Activated CD8-positive, alpha-beta memory T cell treated with anti-CD3 and anti-CD28 coated beads for 36 hours (primary cell): Measurements from ENCODE around the gene PTP4A2. TPM values are rescaled to one million over a fixed set of nuclear protein-coding genes. Genes with fewer than 3 reads are reported as not detected.

Experiments used
- CTCF ChIA-PET: fragments of 350-600 bp; sonication (Branson Sonifier 250); formaldehyde crosslinking; loops from one replicate; lab custom pipeline; 2021; ENCODE audit warnings: antibody characterized with exemption; lab: Charles Lee
- POLR2A ChIA-PET: fragments of 350-600 bp; sonication (Branson Sonifier 250); formaldehyde crosslinking; loops from one replicate; lab custom pipeline; 2021; ENCODE audit warnings: antibody characterized with exemption; lab: Charles Lee
- total RNA-seq, 2 experiments: library from RNA; stranded (reverse); gene quantifications; one replicate each; pipeline ENCODE4 v1.2.3, GENCODE V29; 2021

The PTP4A2 gene
- total RNA-seq, 2 experiments from 2014 or later: 397 to 398 TPM

DNA sequence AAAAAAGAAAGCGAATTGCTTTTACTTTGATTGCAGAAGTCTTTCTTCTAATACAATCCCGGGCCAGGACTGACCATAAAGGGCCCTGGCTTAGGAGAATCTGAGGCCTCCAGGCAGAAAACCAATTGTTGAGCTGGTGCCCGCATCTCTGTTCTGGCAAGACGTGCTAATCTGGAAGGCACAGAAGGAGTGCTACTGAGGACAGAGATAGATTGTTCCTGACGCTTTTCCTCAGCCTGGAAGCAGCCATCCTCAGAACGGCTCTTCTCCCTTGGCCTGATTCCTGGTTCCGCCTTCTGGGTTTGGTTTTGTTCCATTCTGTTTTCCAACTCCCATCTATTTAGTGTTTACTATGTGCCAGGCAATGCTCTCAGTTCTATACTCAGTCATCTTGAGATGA, 77.6 kb downstream of the PTP4A2 start:
- ChIA-PET CTCF (interaction anchor here (0.6 to 0.7 kb wide), 2 partner anchors 16 to 148 kb away, joined by 3 read pairs; no protein-coding TSS in a partner anchor), POLR2A (no interaction called here)

DNA sequence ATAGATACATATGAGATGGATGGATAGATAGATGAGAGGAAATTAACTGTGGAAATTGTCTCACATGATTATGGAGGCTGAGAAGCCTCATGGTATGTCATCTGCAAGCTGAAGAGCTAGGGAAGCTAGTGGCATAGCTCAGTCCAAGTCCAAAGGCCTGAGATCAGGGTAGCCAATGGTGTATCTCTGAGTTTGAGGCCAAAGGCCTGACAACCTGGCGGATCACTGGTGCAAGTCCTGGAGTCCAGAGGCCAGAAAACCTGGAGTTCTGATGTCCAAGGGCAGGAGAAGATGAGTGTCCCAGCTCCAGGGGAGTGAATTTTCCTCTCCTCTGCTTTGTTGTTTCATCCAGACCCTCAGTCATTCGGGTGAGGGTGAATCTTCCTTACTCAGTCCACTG, 78.4 kb downstream of the PTP4A2 start:
- CTCF ChIA-PET: interaction anchor here (0.6 kb wide), 1 partner anchor 162 kb away, joined by 3 read pairs; no protein-coding TSS in a partner anchor
- POLR2A ChIA-PET: no interaction called here

DNA sequence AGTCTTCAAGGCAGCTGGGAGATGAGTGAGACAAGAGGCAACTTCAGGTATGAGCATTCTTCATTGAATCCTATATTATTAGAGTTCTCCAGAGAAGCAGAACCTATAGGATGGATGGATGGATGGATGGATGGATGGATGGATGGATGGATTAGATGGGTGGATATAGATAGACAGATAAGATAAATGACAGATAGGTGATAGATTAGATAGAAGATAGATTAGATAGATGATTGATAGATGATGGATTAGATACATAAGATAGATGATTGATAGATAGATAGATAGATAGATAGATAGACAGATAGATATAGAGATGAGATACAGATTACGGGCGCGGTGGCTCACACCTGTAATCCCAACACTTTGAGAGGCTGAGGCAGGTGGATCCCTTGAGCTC, 79.1 kb downstream of the PTP4A2 start:
- CTCF ChIA-PET: interaction anchor here (0.6 kb wide), 1 partner anchor 161 kb away, joined by 3 read pairs; no protein-coding TSS in a partner anchor
- POLR2A ChIA-PET: no interaction called here

DNA sequence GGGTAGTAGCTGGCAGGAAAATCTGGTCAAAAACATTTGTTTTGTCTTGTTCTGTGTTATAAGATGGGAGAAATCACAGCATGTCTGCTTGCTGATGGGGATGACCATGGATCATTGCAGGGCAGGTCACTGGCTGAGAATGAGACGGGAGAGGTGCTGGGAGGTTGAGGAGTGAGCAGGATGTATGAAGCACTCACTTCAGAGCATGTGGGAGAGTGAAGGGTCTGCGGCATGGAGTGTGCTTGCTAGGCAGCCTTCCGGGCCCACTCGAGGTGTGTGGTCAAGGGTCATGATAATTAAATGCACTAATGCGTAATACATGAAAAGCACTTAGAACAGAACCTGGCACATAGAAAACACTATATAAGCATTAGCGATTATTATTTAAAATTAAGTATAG, 80.3 kb downstream of the PTP4A2 start:
- CTCF ChIA-PET: interaction anchor here (0.6 kb wide), 1 partner anchor 42 kb away, joined by 4 read pairs; the partner anchor contains the start of gene SPOCD1
- POLR2A ChIA-PET: no interaction called here

Other genes starting within 250 kb of the PTP4A2 start
- not detected for gene COL16A1, start 234.4 kb downstream of the PTP4A2 start, total RNA-seq
- gene ADGRB2, start 174.0 kb downstream of the PTP4A2 start, total RNA-seq: under 1 TPM; 0.13 to 0.32 TPM
- not detected for gene SPOCD1, start 122.3 kb downstream of the PTP4A2 start, total RNA-seq
- 100 to 1,000 TPM; 208 to 212 TPM for gene KHDRBS1, start 75.5 kb upstream of the PTP4A2 start, total RNA-seq
- gene TMEM39B, start 134.6 kb upstream of the PTP4A2 start, total RNA-seq: 10 to 100 TPM; 26.5 to 28.4 TPM
- 10 to 100 TPM; 89.6 to 97.1 TPM for gene KPNA6, start 169.7 kb upstream of the PTP4A2 start, total RNA-seq
- gene TXLNA, start 241.3 kb upstream of the PTP4A2 start, total RNA-seq: 100 to 1,000 TPM; 100 to 103 TPM